ENCODE results near the gene CPSF3. TPM values are rescaled to one million over a fixed set of nuclear protein-coding genes. Genes with fewer than 3 reads are reported as not detected.

CPSF3 gene
- total and polyA plus RNA-seq, 12 donors, result 20.9 to 58.3 (median 32.5) TPM

DNA sequence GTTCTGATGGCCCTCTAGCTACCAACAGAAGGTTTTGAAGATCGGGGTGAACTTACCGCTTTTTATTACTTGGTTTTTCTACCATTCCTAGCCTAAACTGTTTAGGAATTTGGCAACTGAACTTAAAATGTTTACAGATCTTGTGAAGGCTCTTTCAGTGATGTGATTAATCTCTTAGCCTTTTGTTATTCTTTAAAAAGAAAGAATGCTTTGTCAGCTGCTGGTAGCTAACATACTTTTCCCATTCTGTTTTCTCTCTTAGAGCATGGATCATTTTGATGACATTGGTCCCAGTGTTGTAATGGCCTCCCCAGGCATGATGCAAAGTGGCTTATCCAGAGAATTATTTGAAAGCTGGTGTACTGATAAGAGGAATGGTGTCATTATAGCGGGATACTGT lies 18.1 kb downstream of the CPSF3 start:
- no peak overlapping the region for H3K27ac ChIP-seq
- no peak overlapping the region for H3K4me3 ChIP-seq
- intact Hi-C loops (cut with DNase I), result no loop called here
- H3K4me1 ChIP-seq (replicated peaks in 1 of 2), result no peaks in the 10 kb centered on the region
- DNase-seq, result no peak
- H3K36me3 ChIP-seq (replicated peaks in 1 of 2), result peaks cover 0 to 67% of the 10 kb centered on the region in 2 donors
- no peaks in the 10 kb centered on the region for H3K9me3 ChIP-seq (replicated peaks in 1 of 3)
- H3K27me3 ChIP-seq, result no peaks in the 10 kb centered on the region
- TF ChIP-seq, protein P1, sequence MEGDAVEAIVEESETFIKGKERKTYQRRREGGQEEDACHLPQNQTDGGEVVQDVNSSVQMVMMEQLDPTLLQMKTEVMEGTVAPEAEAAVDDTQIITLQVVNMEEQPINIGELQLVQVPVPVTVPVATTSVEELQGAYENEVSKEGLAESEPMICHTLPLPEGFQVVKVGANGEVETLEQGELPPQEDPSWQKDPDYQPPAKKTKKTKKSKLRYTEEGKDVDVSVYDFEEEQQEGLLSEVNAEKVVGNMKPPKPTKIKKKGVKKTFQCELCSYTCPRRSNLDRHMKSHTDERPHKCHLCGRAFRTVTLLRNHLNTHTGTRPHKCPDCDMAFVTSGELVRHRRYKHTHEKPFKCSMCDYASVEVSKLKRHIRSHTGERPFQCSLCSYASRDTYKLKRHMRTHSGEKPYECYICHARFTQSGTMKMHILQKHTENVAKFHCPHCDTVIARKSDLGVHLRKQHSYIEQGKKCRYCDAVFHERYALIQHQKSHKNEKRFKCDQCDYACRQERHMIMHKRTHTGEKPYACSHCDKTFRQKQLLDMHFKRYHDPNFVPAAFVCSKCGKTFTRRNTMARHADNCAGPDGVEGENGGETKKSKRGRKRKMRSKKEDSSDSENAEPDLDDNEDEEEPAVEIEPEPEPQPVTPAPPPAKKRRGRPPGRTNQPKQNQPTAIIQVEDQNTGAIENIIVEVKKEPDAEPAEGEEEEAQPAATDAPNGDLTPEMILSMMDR (IDR thresholded peaks at IDR 0.05), result no peak
- TF ChIP-seq POLR2A (IDR thresholded peaks at IDR 0.05), result no peak
- 41 to 57% (median 50%) methylated on average over 3 of the region's 3 CpGs for WGBS, 4 donors

DNA sequence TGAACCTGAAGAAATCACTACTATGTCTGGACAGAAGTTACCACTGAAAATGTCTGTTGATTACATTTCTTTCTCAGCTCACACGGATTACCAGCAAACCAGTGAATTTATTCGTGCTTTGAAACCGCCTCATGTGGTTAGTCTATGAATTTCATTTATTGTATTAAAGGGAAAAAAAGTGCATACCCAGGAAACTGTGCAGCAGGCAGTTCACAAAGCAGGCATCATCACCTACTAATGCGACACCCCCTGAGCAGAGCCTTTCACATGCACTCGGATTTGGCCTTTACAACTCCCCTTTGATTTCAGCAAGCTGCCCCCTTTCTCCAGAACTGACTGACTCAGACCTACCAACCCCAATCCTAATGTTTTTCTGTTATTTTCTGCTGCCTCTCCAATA lies 20.1 kb downstream of the CPSF3 start:
- DNase-seq, result no peak
- H3K36me3 ChIP-seq (replicated peaks in 1 of 2), result peaks cover 0 to 61% of the 10 kb centered on the region in 2 donors
- no peak overlapping the region for H3K27ac ChIP-seq
- H3K9me3 ChIP-seq (replicated peaks in 1 of 3), result no peaks in the 10 kb centered on the region
- no peaks in the 10 kb centered on the region for H3K27me3 ChIP-seq
- H3K4me3 ChIP-seq, result no peak overlapping the region
- H3K4me1 ChIP-seq (replicated peaks in 1 of 2), result no peaks in the 10 kb centered on the region
- WGBS, 4 donors, result 88 to 95% (median 92%) methylated on average over 5 of the region's 5 CpGs
- TF ChIP-seq, protein P1 (IDR thresholded peaks at IDR 0.05), result no peak
- TF ChIP-seq POLR2A (IDR thresholded peaks at IDR 0.05), result no peak
- intact Hi-C loops (cut with DNase I), result no loop called here

DNA sequence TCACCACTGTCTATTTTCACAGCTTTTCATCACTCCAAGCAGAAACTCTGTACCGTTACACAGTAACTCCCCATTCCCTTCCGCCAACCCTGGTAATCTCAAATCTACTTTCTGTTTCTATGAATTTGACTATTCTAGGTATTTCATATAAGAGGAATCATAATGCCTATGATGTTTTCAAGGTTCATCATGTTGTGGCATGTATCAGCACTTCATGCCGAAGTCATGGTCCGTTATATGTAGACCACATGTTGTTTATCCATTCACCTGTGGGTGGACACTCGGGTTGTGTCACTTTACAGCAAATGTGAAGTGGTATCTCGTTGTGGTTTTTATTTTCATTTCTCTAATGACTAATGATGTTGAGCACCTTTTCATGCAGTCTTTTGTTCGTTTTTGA lies 21.6 kb downstream of the CPSF3 start:
- H3K4me1 ChIP-seq (replicated peaks in 1 of 2), result no peaks in the 10 kb centered on the region
- intact Hi-C loops (cut with DNase I), result no loop called here
- peaks cover 0 to 55% of the 10 kb centered on the region in 2 donors for H3K36me3 ChIP-seq (replicated peaks in 1 of 2)
- H3K27ac ChIP-seq, result no peak overlapping the region
- no peak for TF ChIP-seq POLR2A (IDR thresholded peaks at IDR 0.05)
- TF ChIP-seq, protein P1 (IDR thresholded peaks at IDR 0.05), result no peak
- no peaks in the 10 kb centered on the region for H3K9me3 ChIP-seq (replicated peaks in 1 of 3)
- no peaks in the 10 kb centered on the region for H3K27me3 ChIP-seq
- WGBS, 4 donors, result 77 to 94% (median 89%) methylated on average over 7 of the region's 7 CpGs
- no peak overlapping the region for H3K4me3 ChIP-seq
- no peak for DNase-seq

DNA sequence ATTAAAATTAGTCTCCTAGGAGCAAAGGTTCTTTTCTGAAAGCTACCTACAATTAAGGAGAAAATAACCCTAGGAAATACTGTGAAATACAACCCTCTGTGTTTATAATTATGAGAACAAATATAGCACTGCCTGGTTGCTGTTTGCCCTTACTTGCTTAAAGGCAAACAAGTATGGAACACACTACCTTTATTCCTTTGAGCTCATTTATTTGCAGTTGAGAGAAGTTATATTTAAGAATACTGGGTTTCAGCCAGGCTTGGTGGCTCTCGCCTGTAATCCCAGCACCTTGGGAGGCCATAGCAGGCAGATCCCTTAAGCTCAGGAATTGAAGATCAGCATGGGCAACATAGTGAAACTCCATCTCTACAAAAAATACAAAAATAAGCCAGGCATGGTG lies 27.8 kb downstream of the CPSF3 start:
- DNase-seq, result no peak
- intact Hi-C loops (cut with DNase I), result no loop called here
- Histone ChIP-seq H3K4me3 (no peak overlapping the region), H3K27ac (no peak overlapping the region), H3K27me3 (no peaks in the 10 kb centered on the region), H3K9me3 (replicated peaks in 1 of 3) (no peaks in the 10 kb centered on the region), H3K4me1 (replicated peaks in 1 of 2) (no peaks in the 10 kb centered on the region), H3K36me3 (replicated peaks in 1 of 2) (peaks cover 0 to 34% of the 10 kb centered on the region in 2 donors)
- TF ChIP-seq POLR2A (IDR thresholded peaks at IDR 0.05), result no peak
- TF ChIP-seq, protein P1 (IDR thresholded peaks at IDR 0.05), result no peak
- 87 to 100% (median 98%) methylated on average over 1 of the region's 1 CpG for WGBS, 4 donors
